H1 (cell line): ENCODE measurements around the gene DGKD. TPM values are rescaled to one million over a fixed set of nuclear protein-coding genes. Genes with fewer than 3 reads are reported as not detected.

Source experiments
- CTCF ChIA-PET: fragments of 300-600 bp; sonication (Branson Sonifier 250); formaldehyde crosslinking; loops from one replicate; lab custom pipeline; 2021; ENCODE audit not compliant: partially characterized antibody; lab: Charles Lee
- POLR2A ChIA-PET: fragments of 300-600 bp; sonication (Branson Sonifier 250); formaldehyde crosslinking; loops from one replicate; lab custom pipeline; 2021; ENCODE audit warnings: inconsistent platforms; ENCODE audit not compliant: partially characterized antibody; lab: Charles Lee
- DNase-seq, 2 experiments: peaks; one replicate each; pipeline versions ENCODE4 v3.0.0 to v3.0.0-alpha.2; 2010 to 2022; ENCODE audit warnings: low spot score in 2 of 2, low read depth in 1 of 2, mixed read lengths in 1 of 2
- FAIRE-seq: peaks from 2 replicates; lab custom pipeline; 2011; peaks lifted over from hg19 to GRCh38; lab: Jason Lieb, UNC
- H2AFZ ChIP-seq: 2 replicates; pipeline ENCODE4 v1.8.1; 2012; ENCODE audit warnings: low read length, inconsistent platforms
- H2AK5ac ChIP-seq: 2 replicates; pipeline ENCODE4 v1.6.1; 2013; ENCODE audit warnings: low read depth, low read length
- H2BK120ac ChIP-seq: replicated peaks from 2 replicates; pipeline ENCODE3; 2013; ENCODE audit warnings: low read depth, low read length, inconsistent platforms
- H2BK12ac ChIP-seq: 2 replicates; pipeline ENCODE4 v1.6.1; 2013; ENCODE audit warnings: low read depth, low read length
- H2BK15ac ChIP-seq: 2 replicates; pipeline ENCODE4 v1.6.1; 2013; ENCODE audit warnings: low read length
- H2BK20ac ChIP-seq: 2 replicates; pipeline ENCODE4 v1.6.1; 2013; ENCODE audit warnings: low read length
- H2BK5ac ChIP-seq: 2 replicates; pipeline ENCODE4 v1.6.1; 2013; ENCODE audit warnings: low read depth, low read length
- H3K14ac ChIP-seq: 2 replicates; pipeline ENCODE4 v1.6.1; 2013; ENCODE audit warnings: inconsistent platforms; ENCODE audit not compliant: insufficient read length
- H3K18ac ChIP-seq: 2 replicates; pipeline ENCODE4 v1.6.1; 2013; ENCODE audit warnings: low read length; ENCODE audit errors: extremely low read depth
- H3K23ac ChIP-seq: 2 replicates; pipeline ENCODE4 v1.6.1; 2013; ENCODE audit warnings: inconsistent platforms; ENCODE audit not compliant: insufficient read length
- H3K23me2 ChIP-seq: 2 replicates; pipeline ENCODE4 v1.6.1; 2013; ENCODE audit warnings: low read depth, low read length
- H3K27ac ChIP-seq: 2 replicates; pipeline ENCODE4 v1.6.1; 2011; ENCODE audit warnings: low read depth, low read length, inconsistent platforms
- H3K27me3 ChIP-seq, 4 experiments: replicated peaks in 1 of 4; 1 replicate in 1 of 4; 2 replicates in 3 of 4; pipeline versions ENCODE4 v1.6.1 to v1.8.1; 2011 to 2013; ENCODE audit warnings: low read length in 3 of 4, mild to moderate bottlenecking in 3 of 4, inconsistent platforms in 2 of 4, mixed read lengths in 2 of 4, moderate library complexity in 1 of 4; ENCODE audit not compliant: control insufficient read depth in 3 of 4, insufficient read depth in 3 of 4; ENCODE audit errors: extremely low read depth in 1 of 4
- H3K36me3 ChIP-seq, 4 experiments: 2 replicates each; pipeline versions ENCODE4 v1.6.1 to v1.8.1; 2011 to 2013; ENCODE audit warnings: mild to moderate bottlenecking in 4 of 4, low read length in 3 of 4, moderate library complexity in 2 of 4, control low read depth in 1 of 4, inconsistent platforms in 1 of 4; ENCODE audit not compliant: insufficient read depth in 4 of 4, control insufficient read depth in 2 of 4
- H3K4ac ChIP-seq: replicated peaks from 2 replicates; pipeline ENCODE3; 2013; ENCODE audit warnings: low read length, low read depth, mixed read lengths, inconsistent platforms; ENCODE audit not compliant: insufficient read length
- H3K4me1 ChIP-seq, 4 experiments: replicated peaks in 1 of 4; 1 replicate in 1 of 4; 2 replicates in 3 of 4; pipeline versions ENCODE4 v1.6.1 to v1.8.1; 2011 to 2013; ENCODE audit warnings: low read length in 3 of 4, inconsistent platforms in 2 of 4, mixed read lengths in 1 of 4; ENCODE audit not compliant: insufficient read depth in 4 of 4, control insufficient read depth in 3 of 4
- H3K4me2 ChIP-seq, 2 experiments: 2 replicates each; pipeline versions ENCODE4 v1.6.1 to v1.8.1; 2011 to 2013; ENCODE audit warnings: low read depth in 2 of 2, low read length in 2 of 2, control low read depth in 1 of 2, inconsistent platforms in 1 of 2, mild to moderate bottlenecking in 1 of 2; ENCODE audit not compliant: insufficient read depth in 1 of 2
- H3K4me3 ChIP-seq, 4 experiments: fragments of 200-600, 300-600 bp in 1 of 4; sonication (generic), shearing (Covaris generic), sonication (Bioruptor Twin) in 1 of 4; 2 replicates each; pipeline versions ENCODE4 v1.5.1 to v1.8.1; 2011 to 2016; ENCODE audit warnings: low read length in 4 of 4, low read depth in 3 of 4, control low read depth in 2 of 4, inconsistent platforms in 2 of 4, mild to moderate bottlenecking in 2 of 4, mixed read lengths in 1 of 4, moderate library complexity in 1 of 4; ENCODE audit not compliant: insufficient read depth in 2 of 4; ENCODE audit errors: extremely low read depth in 1 of 4
- H3K56ac ChIP-seq: replicated peaks from 2 replicates; pipeline ENCODE3; 2013; ENCODE audit warnings: low read depth, mild to moderate bottlenecking, mixed read lengths, low read length, inconsistent platforms; ENCODE audit not compliant: insufficient read length
- H3K79me1 ChIP-seq: 2 replicates; pipeline ENCODE4 v1.6.1; 2013; ENCODE audit warnings: low read depth, low read length, control low read depth
- H3K79me2 ChIP-seq, 2 experiments: 2 replicates each; pipeline versions ENCODE4 v1.6.1 to v1.8.1; 2012 to 2013; ENCODE audit warnings: low read length in 2 of 2, mild to moderate bottlenecking in 2 of 2, inconsistent platforms in 1 of 2; ENCODE audit not compliant: insufficient read depth in 2 of 2, control insufficient read depth in 1 of 2
- H3K9ac ChIP-seq, 4 experiments: replicated peaks in 1 of 4; 1 replicate in 1 of 4; 2 replicates in 3 of 4; pipeline versions ENCODE4 v1.6.1 to v1.8.1; 2011 to 2013; ENCODE audit warnings: low read depth in 3 of 4, low read length in 3 of 4, control low read depth in 2 of 4, mild to moderate bottlenecking in 2 of 4, moderate library complexity in 2 of 4, inconsistent platforms in 1 of 4; ENCODE audit errors: extremely low read depth in 1 of 4
- H3K9me3 ChIP-seq, 2 experiments: 2 replicates each; pipeline versions ENCODE4 v1.6.1 to v1.8.1; 2012 to 2013; ENCODE audit warnings: mild to moderate bottlenecking in 2 of 2, moderate library complexity in 2 of 2, control low read depth in 1 of 2, inconsistent platforms in 1 of 2, low read depth in 1 of 2, low read length in 1 of 2, mixed read lengths in 1 of 2; ENCODE audit not compliant: insufficient read depth in 2 of 2
- H4K20me1 ChIP-seq, 2 experiments: replicated peaks in 1 of 2; 2 replicates each; pipeline versions ENCODE3 to v1.8.1; 2011 to 2013; ENCODE audit warnings: inconsistent platforms in 2 of 2, low read length in 2 of 2, mild to moderate bottlenecking in 1 of 2; ENCODE audit not compliant: insufficient read depth in 2 of 2, control insufficient read depth in 1 of 2
- H4K5ac ChIP-seq: 2 replicates; pipeline ENCODE4 v1.6.1; 2013; ENCODE audit warnings: low read length, low read depth, mixed read lengths, inconsistent platforms; ENCODE audit not compliant: insufficient read length
- H4K8ac ChIP-seq: 2 replicates; pipeline ENCODE4 v1.8.0; 2013; ENCODE audit warnings: mild to moderate bottlenecking, moderate library complexity, low read length, inconsistent platforms; ENCODE audit not compliant: insufficient read depth; ENCODE audit errors: extremely low read depth
- H4K91ac ChIP-seq: replicated peaks from 2 replicates; pipeline ENCODE3; 2013; ENCODE audit warnings: low read length, mixed read lengths, inconsistent platforms; ENCODE audit not compliant: insufficient read length
- ASH2L ChIP-seq: fragments of 200-600, 300-600 bp; sonication (generic); IDR thresholded peaks from one replicate; pipeline ENCODE4 v1.7.1; 2017; ENCODE audit warnings: low read length
- BCL11A ChIP-seq, 2 experiments: IDR thresholded peaks; one replicate each; pipeline ENCODE4 v1.6.1; 2011; ENCODE audit warnings: low read depth in 2 of 2, low read length in 2 of 2, mild to moderate bottlenecking in 2 of 2
- CHD1 ChIP-seq: IDR thresholded peaks from 2 replicates; pipeline ENCODE4 v1.6.1; 2012; ENCODE audit warnings: low read depth, low read length, improper control_type of control experiment
- CTBP2 ChIP-seq: IDR thresholded peaks from 2 replicates; pipeline ENCODE4 v1.7.0; 2011; ENCODE audit warnings: borderline replicate concordance, mild to moderate bottlenecking, moderate library complexity, mixed read lengths, low read length; ENCODE audit not compliant: insufficient read depth, insufficient read length
- JUN ChIP-seq: IDR thresholded peaks from 2 replicates; pipeline ENCODE4 v1.6.1; 2011; ENCODE audit warnings: low read depth, mild to moderate bottlenecking, improper control_type of control experiment, low read length
- RAD21 ChIP-seq, 2 experiments: IDR thresholded peaks in 1 of 2; conservative IDR thresholded peaks in 1 of 2; 2 replicates each; pipeline ENCODE4 v1.6.1; 2011; ENCODE audit warnings: low read depth in 2 of 2, low read length in 2 of 2, improper control_type of control experiment in 1 of 2, inconsistent platforms in 1 of 2, mild to moderate bottlenecking in 1 of 2, moderate library complexity in 1 of 2
- TAF1 ChIP-seq: IDR thresholded peaks from 2 replicates; pipeline ENCODE4 v1.6.1; 2011; ENCODE audit warnings: mild to moderate bottlenecking, low read depth, low read length
- WGBS, 2 experiments: shearing (Covaris generic) in 1 of 2; methylation state at CpG; one replicate each; pipeline versions ENCODE4 v1.1.6 to v1.1.7; 2013 to 2015; ENCODE audit warnings: low lambda C conversion rate in 2 of 2, mixed read lengths in 2 of 2, inconsistent platforms in 1 of 2, low coverage in 1 of 2, missing lambda C conversion rate in 1 of 2; ENCODE audit not compliant: insufficient replicate concordance in 2 of 2, insufficient coverage in 1 of 2, insufficient read length in 1 of 2; ENCODE audit errors: extremely low coverage in 1 of 2, missing lambda C conversion rate in 1 of 2; 5-methylcytosine and 5-hydroxymethylcytosine counted together
- polyA plus RNA-seq, 7 experiments: library from polyadenylated mRNA; depleted of rRNA in 3 of 7; stranded (reverse) in 5 of 7; unstranded in 2 of 7; fragments of >200 nt in 5 of 7; fragments of 200-250 nt in 2 of 7; gene quantifications; 1 replicate in 5 of 7; 2 replicates in 1 of 7; 4 replicates in 1 of 7; pipeline versions ENCODE4 v1.2.1 to v1.2.3, GENCODE V29; 2011 to 2013; ENCODE audit warnings: missing spikeins in 2 of 7, mixed read lengths in 2 of 7
- total RNA-seq: library from RNA; stranded (reverse); fragmentation: NEBNext Ultra II Directional; extraction: Animal tissue kit (Norgen Biotek cat#: 25700); gene quantifications from 2 replicates; pipeline ENCODE4 v1.2.1, GENCODE V29; 2021

Gene DGKD
- total and polyA plus RNA-seq, 2 of the 8 experiments (the other 6 are each of a cell fraction or from before 2014, with no cell fraction given) = 7.7 to 30.9 TPM

- Histone ChIP-seq H4K20me1 (peaks cover 1 to 3% of the 10 kb centered on the region in 2 experiments), H3K79me2 (no peaks in the 10 kb centered on the region), H2AK5ac (no peak overlapping the region), H4K5ac (no peak overlapping the region), H2BK120ac (no peak overlapping the region), H3K79me1 (no peaks in the 10 kb centered on the region), H3K9ac (no peak overlapping the region), H3K23me2 (no peaks in the 10 kb centered on the region), H4K8ac (peak overlapping the region; percentile 38; the same call in 1 of the 2 replicates), H3K56ac (no peak overlapping the region), H2BK20ac (no peak overlapping the region), H3K23ac (no peak overlapping the region), H3K14ac (no peak overlapping the region), H2BK12ac (no peak overlapping the region), H3K9me3 (no peaks in the 10 kb centered on the region), H3K27ac (no peak overlapping the region), H2AFZ (no peak overlapping the region), H3K4ac (no peak overlapping the region), H3K4me1 (peaks cover 0 to 6% (median 0%) of the 10 kb centered on the region in 4 experiments; a peak in 2 of 7 replicates), H3K36me3 (peaks cover 0 to 5% (median 0%) of the 10 kb centered on the region in 4 experiments; a peak in 3 of 8 replicates), H2BK15ac (no peak overlapping the region), H3K18ac (no peak overlapping the region), H3K4me2 (no peak overlapping the region), H3K27me3 (no peaks in the 10 kb centered on the region), H2BK5ac (0 out of 2 replicates have a peak overlapping the region, but pooled peaks have one; percentile 13), H4K91ac (no peak overlapping the region), H3K4me3 (no peak overlapping the region)
- 86% methylated on average over 9 of the region's 10 CpGs; no CpG with 5 or more reads in 1 of the 2 experiments for WGBS, 2 experiments
- ChIA-PET CTCF (interaction anchor here (0.6 to 1.8 kb wide), 3 partner anchors 25 to 239 kb away, joined by 3 to 5 read pairs (median 4); partner anchors contain the start of gene UGT1A5), POLR2A (interaction anchor here (1.2 kb wide), 1 partner anchor 359 kb away, joined by 3 read pairs; no protein-coding TSS in a partner anchor)
- TF ChIP-seq JUN (no peak), BCL11A (IDR thresholded peaks at IDR 0.05; ENCODE audit: low read depth in 2 of 2, low read length in 2 of 2) (no peak), RAD21 (IDR thresholded peaks at IDR 0.05 in 1 of 2, conservative IDR thresholded peaks at IDR 0.05 in 1 of 2; ENCODE audit: low read depth in 2 of 2, low read length in 2 of 2) (no peak), ASH2L (no peak), TAF1 (no peak), CTBP2 (no peak), CHD1 (no peak)
- DNase-seq (no peak), FAIRE-seq (no peak)
Measured at GRCh38 chr2:233473878-233474277, 119.6 kb downstream of the DGKD start.
